Endothelial cell of umbilical vein (primary cell): Measurements from ENCODE around the gene NUTF2. TPM values are rescaled to one million over a fixed set of nuclear protein-coding genes. Genes with fewer than 3 reads are reported as not detected.

Experiments
- BruUV-seq: library from RNA; stranded (reverse); fragments of 400-500 nt; replicated peaks from 2 replicates; lab custom pipeline; 2021; lab: Mats Ljungman, UMichigan
- CTCF ChIA-PET: fragments of 300-600, 350-600 bp; sonication (Branson Sonifier 250); formaldehyde crosslinking; loops from one replicate; lab custom pipeline; 2021; ENCODE audit warnings: antibody characterized with exemption, inconsistent platforms; lab: Charles Lee
- POLR2A ChIA-PET: fragments of 300-600, 350-600 bp; sonication (Branson Sonifier 250); formaldehyde crosslinking; loops from one replicate; lab custom pipeline; 2021; ENCODE audit warnings: antibody characterized with exemption, inconsistent platforms; lab: Charles Lee
- DNase-seq: peaks from one replicate; pipeline ENCODE4 v3.0.0-alpha.2; 2011; ENCODE audit warnings: low read depth, low spot score
- FAIRE-seq: peaks from 2 replicates; lab custom pipeline; 2011; peaks lifted over from hg19 to GRCh38; lab: Jason Lieb, UNC
- H2AFZ ChIP-seq: 2 replicates; pipeline ENCODE4 v1.6.0; 2012; ENCODE audit warnings: low read depth, low read length, control low read depth, inconsistent platforms
- H3K27ac ChIP-seq: 2 replicates; pipeline ENCODE4 v1.5.1; 2011; ENCODE audit warnings: low read depth, mild to moderate bottlenecking, control low read depth, low read length, moderate library complexity; ENCODE audit not compliant: insufficient read depth
- H3K27me3 ChIP-seq, 2 experiments: 2 replicates each; pipeline versions ENCODE4 v1.6.0 to v1.6.1; 2011; ENCODE audit warnings: low read length in 2 of 2, mixed read lengths in 1 of 2; ENCODE audit not compliant: control insufficient read depth in 2 of 2, insufficient read depth in 2 of 2
- H3K36me3 ChIP-seq, 2 experiments: 2 replicates in 1 of 2; 3 replicates in 1 of 2; pipeline ENCODE4 v1.5.1; 2011; ENCODE audit warnings: low read length in 2 of 2, mild to moderate bottlenecking in 1 of 2, moderate library complexity in 1 of 2; ENCODE audit not compliant: control insufficient read depth in 2 of 2, insufficient read depth in 2 of 2; ENCODE audit errors: extremely low read depth in 1 of 2
- H3K4me1 ChIP-seq: 3 replicates; pipeline ENCODE4 v1.5.1; 2011; ENCODE audit warnings: mild to moderate bottlenecking, low read length; ENCODE audit not compliant: control insufficient read depth, insufficient read depth; ENCODE audit errors: extremely low read depth
- H3K4me2 ChIP-seq: 2 replicates; pipeline ENCODE4 v1.6.1; 2011; ENCODE audit warnings: low read length, control low read depth, mixed read lengths; ENCODE audit not compliant: insufficient read depth
- H3K4me3 ChIP-seq, 3 experiments: fragments of 200-600 bp in 1 of 3; sonication (generic), shearing (Covaris generic) in 1 of 3; replicated peaks in 1 of 3; 2 replicates each; pipeline ENCODE4 v1.5.1; 2011 to 2016; ENCODE audit warnings: control low read depth in 3 of 3, low read length in 3 of 3, mild to moderate bottlenecking in 2 of 3, inconsistent platforms in 1 of 3, low read depth in 1 of 3, moderate library complexity in 1 of 3; ENCODE audit not compliant: insufficient read depth in 1 of 3
- H3K79me2 ChIP-seq: 2 replicates; pipeline ENCODE4 v1.6.0; 2012; ENCODE audit warnings: low read length, inconsistent platforms; ENCODE audit not compliant: control insufficient read depth, insufficient read depth
- H3K9ac ChIP-seq: replicated peaks from 2 replicates; pipeline ENCODE3; 2011; ENCODE audit warnings: low read length, control low read depth; ENCODE audit not compliant: insufficient read depth; ENCODE audit errors: extremely low read depth
- H3K9me1 ChIP-seq: replicated peaks from 3 replicates; pipeline ENCODE4 v1.6.0; 2011; ENCODE audit warnings: mild to moderate bottlenecking, low read length; ENCODE audit not compliant: control insufficient read depth, insufficient read depth; ENCODE audit errors: extremely low read depth
- H3K9me3 ChIP-seq: replicated peaks from 2 replicates; pipeline ENCODE4 v1.5.1; 2012; ENCODE audit warnings: low read length, inconsistent platforms; ENCODE audit not compliant: control insufficient read depth, insufficient read depth
- H4K20me1 ChIP-seq: replicated peaks from 2 replicates; pipeline ENCODE3; 2011; ENCODE audit warnings: mild to moderate bottlenecking, low read length; ENCODE audit not compliant: control insufficient read depth, insufficient read depth; ENCODE audit errors: extremely low read depth
- CTCF ChIP-seq, 2 donors: IDR thresholded peaks; 1 replicate in 1 of 2; 2 replicates in 1 of 2; pipeline ENCODE4 v1.5.1; 2011; ENCODE audit warnings: low read length in 2 of 2, mild to moderate bottlenecking in 2 of 2, moderate library complexity in 2 of 2, control low read depth in 1 of 2, inconsistent platforms in 1 of 2, low read depth in 1 of 2; ENCODE audit not compliant: insufficient read depth in 1 of 2; ENCODE audit errors: extremely low read depth in 1 of 2
- EZH2 ChIP-seq: IDR thresholded peaks from 2 replicates; pipeline ENCODE4 v1.6.1; 2012; ENCODE audit warnings: borderline replicate concordance, low read depth, mild to moderate bottlenecking, moderate library complexity, low read length, inconsistent platforms; ENCODE audit not compliant: severe bottlenecking
- FOS ChIP-seq: IDR thresholded peaks from 2 replicates; pipeline ENCODE4 v1.6.1; 2011; ENCODE audit warnings: mild to moderate bottlenecking, low read length, moderate library complexity, borderline replicate concordance; ENCODE audit not compliant: insufficient read depth
- GATA2 ChIP-seq: IDR thresholded peaks from 2 replicates; pipeline ENCODE4 v1.7.0; 2011; ENCODE audit warnings: low read depth, mild to moderate bottlenecking, moderate library complexity, mixed read lengths, low read length; ENCODE audit not compliant: insufficient read length, insufficient read depth
- JUN ChIP-seq: IDR thresholded peaks from 2 replicates; pipeline ENCODE4 v1.6.1; 2011; ENCODE audit warnings: borderline replicate concordance, low read depth; ENCODE audit not compliant: insufficient read length, insufficient read depth
- MAX ChIP-seq: IDR thresholded peaks from 2 replicates; pipeline ENCODE4 v1.6.1; 2011; ENCODE audit not compliant: insufficient read depth, insufficient read length
- MYC ChIP-seq: IDR thresholded peaks from one replicate; pipeline ENCODE4 v1.6.1; 2011; ENCODE audit warnings: mild to moderate bottlenecking, low read depth, low read length
- POLR2A ChIP-seq: IDR thresholded peaks from 2 replicates; pipeline ENCODE4 v1.6.1; 2012; ENCODE audit warnings: low read depth, mild to moderate bottlenecking, control low read depth, low read length
- POLR2AphosphoS5 ChIP-seq: IDR thresholded peaks from 2 replicates; pipeline ENCODE4 v1.6.1; 2012; ENCODE audit warnings: low read depth, mild to moderate bottlenecking, control low read depth, low read length, moderate library complexity; ENCODE audit not compliant: insufficient read depth
- dilution Hi-C: fragments of 300-500 bp; cut with MboI; formaldehyde crosslinking; loops from one replicate; pipeline ENCODE4 v1.15.0; 2019; ENCODE audit warnings: low sequenced_read_pairs; ENCODE audit not compliant: extremely low pct_ligation_motif_present
- intact Hi-C: fragments of 100-400 bp; cut with micrococcal nuclease; formaldehyde crosslinking; loops from one replicate; pipeline ENCODE4 v1.10.0; 2022
- polyA plus RNA-seq, 4 experiments: library from polyadenylated mRNA; depleted of rRNA in 3 of 4; stranded (reverse) in 3 of 4; unstranded in 1 of 4; fragments of >200 nt; gene quantifications; 2 replicates each; pipeline versions ENCODE4 v1.2.1 to v1.2.3, GENCODE V29; 2011 to 2012; ENCODE audit warnings: missing spikeins in 1 of 4
- total RNA-seq: library from RNA; stranded (reverse); gene quantifications from 2 replicates; pipeline ENCODE4 v1.2.3, GENCODE V29; 2021

Gene NUTF2
- total and polyA plus RNA-seq, 2 donors (not counting 3 experiments of a cell fraction or from before 2014, with no cell fraction given): 208 to 273 TPM

DNA sequence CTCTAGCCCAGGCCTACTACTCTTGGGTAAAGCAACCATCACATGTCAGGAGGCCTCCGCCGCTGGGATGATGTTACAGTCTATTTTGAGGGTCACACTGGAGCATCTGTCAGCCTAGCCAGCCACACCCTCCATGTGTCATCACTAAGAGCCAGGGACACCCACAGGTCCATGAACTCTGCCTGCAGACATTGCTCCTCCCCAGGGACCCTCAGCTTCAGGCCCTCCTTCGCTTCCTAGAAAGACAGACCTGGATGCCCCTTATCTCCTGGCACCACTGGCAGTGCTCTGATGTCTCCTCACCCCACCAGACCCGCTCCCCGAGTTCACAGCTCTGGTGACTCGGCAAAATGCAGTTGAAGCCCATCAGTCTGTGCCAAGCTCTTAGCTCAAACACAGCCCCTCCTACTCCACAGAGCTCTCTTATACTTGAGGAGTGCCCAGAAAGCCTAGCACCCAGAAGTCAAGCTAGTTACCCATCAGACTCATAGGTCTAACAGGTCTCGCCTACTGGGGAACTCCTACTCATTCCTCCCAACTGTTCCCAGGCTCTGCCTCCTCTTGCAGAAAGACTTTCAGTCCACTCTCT is 46.3 kb upstream of the NUTF2 start:
- FAIRE-seq (no peak), DNase-seq (no peak)
- Histone ChIP-seq H3K4me2 (no peak overlapping the region), H3K9me1 (no peaks in the 10 kb centered on the region), H3K79me2 (peaks cover 58% of the 10 kb centered on the region), H3K9me3 (no peaks in the 10 kb centered on the region), H3K27me3 (no peaks in the 10 kb centered on the region), H4K20me1 (no peaks in the 10 kb centered on the region), H3K4me1 (peaks cover 8% of the 10 kb centered on the region), H3K4me3 (no peak overlapping the region), H2AFZ (no peak overlapping the region), H3K9ac (no peak overlapping the region), H3K27ac (no peak overlapping the region), H3K36me3 (peaks cover 0 to 17% of the 10 kb centered on the region in 2 experiments)
- dilution Hi-C loops (no loop called here), intact Hi-C loops (loop anchor here (10.0 kb wide), 1 partner anchor 276 kb away; the partner anchor contains the start of gene RIPOR1)
- ChIA-PET CTCF (interaction anchor here (0.6 to 0.9 kb wide), 2 partner anchors 24 to 277 kb away, joined by 3 to 4 read pairs; no protein-coding TSS in a partner anchor), POLR2A (interaction anchor here (0.7 kb wide), 1 partner anchor 81 kb away, joined by 5 read pairs; no protein-coding TSS in a partner anchor)
- TF ChIP-seq POLR2A: no peak
- TF ChIP-seq FOS: no peak
- no peak for TF ChIP-seq POLR2AphosphoS5
- BruUV-seq: no TSS peak

GRCh38 chr16:67801241-67801640 is 45.5 kb upstream of the NUTF2 start:
- no peaks in the 10 kb centered on the region for H3K27me3 ChIP-seq
- no peak overlapping the region for H3K27ac ChIP-seq
- ChIA-PET POLR2A (no interaction called here), CTCF (interaction anchor here (0.9 kb wide), 1 partner anchor 25 kb away, joined by 3 read pairs; no protein-coding TSS in a partner anchor)
- dilution Hi-C loops: no loop called here
- peaks cover 65% of the 10 kb centered on the region for H3K79me2 ChIP-seq
- peaks cover 11% of the 10 kb centered on the region for H3K4me1 ChIP-seq
- no peak overlapping the region for H3K4me2 ChIP-seq
- no peak overlapping the region for H3K4me3 ChIP-seq
- TF ChIP-seq JUN (no peak), POLR2AphosphoS5 (no peak), MAX (no peak), FOS (no peak), POLR2A (no peak), GATA2 (no peak), MYC (no peak), CTCF (IDR thresholded peaks at IDR 0.05; ENCODE audit: extremely low read depth in 1 of 2, insufficient read depth in 1 of 2, low read depth in 1 of 2, low read length in 2 of 2) (no peak), EZH2 (no peak)
- intact Hi-C loops: loop anchor here (10.0 kb wide), 1 partner anchor 276 kb away; the partner anchor contains the start of gene RIPOR1
- H3K9ac ChIP-seq: no peak overlapping the region
- FAIRE-seq (no peak), DNase-seq (no peak)
- no peaks in the 10 kb centered on the region for H4K20me1 ChIP-seq
- no peaks in the 10 kb centered on the region for H3K9me3 ChIP-seq
- H3K36me3 ChIP-seq: peaks cover 0 to 17% of the 10 kb centered on the region in 2 experiments
- no TSS peak for BruUV-seq
- H3K9me1 ChIP-seq: no peaks in the 10 kb centered on the region
- H2AFZ ChIP-seq: no peak overlapping the region
